HL-60 (cell line): ENCODE measurements around the gene ZFP69B.
A peak's percentile ranks its signal among the peaks of the same experiment; 100 is the strongest.
"Not testable (repeated sequence)": the region's sequence is repeated elsewhere in the genome, so short reads cannot be mapped to it uniquely, and the experiment has no call there.

Source experiments
- DNase-seq, 2 experiments: peaks; one replicate each; pipeline ENCODE4 v3.0.0-alpha.2; 2010 to 2020; ENCODE audit warnings: low read depth in 1 of 2, low spot score in 1 of 2
- H3K27ac ChIP-seq: fragments of 250-450 bp; sonication (Bioruptor Pico); replicated peaks from 2 replicates; pipeline ENCODE4 v1.5.1; 2020; ENCODE audit warnings: mild to moderate bottlenecking, moderate library complexity
- H3K27me3 ChIP-seq: fragments of 250-450 bp; sonication (Bioruptor Pico); 2 replicates; pipeline ENCODE4 v1.5.1; 2021; ENCODE audit warnings: mild to moderate bottlenecking, moderate library complexity; ENCODE audit not compliant: insufficient read depth, poor library complexity, severe bottlenecking
- H3K4me3 ChIP-seq: replicated peaks from 2 replicates; pipeline ENCODE4 v1.5.1; 2011; ENCODE audit warnings: mild to moderate bottlenecking, control low read depth, low read length; ENCODE audit not compliant: insufficient read depth
- GABPA ChIP-seq: IDR thresholded peaks from 2 replicates; pipeline ENCODE4 v1.6.1; 2012; ENCODE audit warnings: low read depth
- POLR2AphosphoS5 ChIP-seq: IDR thresholded peaks from 2 replicates; pipeline ENCODE4 v1.6.1; 2012; ENCODE audit warnings: low read depth
- SPI1 ChIP-seq: IDR thresholded peaks from 2 replicates; pipeline ENCODE4 v1.6.1; 2012; ENCODE audit warnings: low read depth, mild to moderate bottlenecking, borderline replicate concordance
- TF ChIP-seq, protein P1 (sequence below): IDR thresholded peaks from 2 replicates; pipeline ENCODE4 v1.6.1; 2012; ENCODE audit warnings: low read depth; ENCODE audit not compliant: insufficient replicate concordance
- TF ChIP-seq, protein P2 (sequence below): IDR thresholded peaks from one replicate; pipeline ENCODE4 v1.5.1; 2011; ENCODE audit warnings: low read length, control low read depth, inconsistent platforms; ENCODE audit not compliant: insufficient read depth

The ZFP69B gene

DNA sequence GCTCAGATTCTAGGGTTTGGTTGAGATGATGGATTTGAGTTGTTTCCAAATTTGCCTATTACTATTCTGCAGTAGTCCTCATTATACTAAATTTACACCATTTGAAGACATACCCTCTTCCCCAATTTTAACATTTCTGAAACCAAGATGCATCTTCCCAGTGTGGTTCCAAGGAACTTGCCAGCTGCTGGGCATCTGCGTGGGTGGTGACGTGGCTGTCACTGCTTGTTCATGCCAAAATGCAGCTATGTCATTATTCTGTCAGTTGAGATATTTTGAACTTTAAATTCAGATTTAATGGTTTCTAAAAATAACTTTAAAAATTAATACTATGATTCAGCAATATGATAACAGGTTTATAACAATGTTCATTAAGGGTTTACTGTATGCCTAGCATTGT, 28.0 kb downstream of the ZFP69B start:
- no peaks in the 10 kb centered on the region for H3K27me3 ChIP-seq
- no peak overlapping the region for H3K4me3 ChIP-seq
- no peak overlapping the region for H3K27ac ChIP-seq
- no peak for DNase-seq
- TF ChIP-seq SPI1 (no peak), GABPA (no peak), POLR2AphosphoS5 (no peak)
- TF ChIP-seq, protein P1, sequence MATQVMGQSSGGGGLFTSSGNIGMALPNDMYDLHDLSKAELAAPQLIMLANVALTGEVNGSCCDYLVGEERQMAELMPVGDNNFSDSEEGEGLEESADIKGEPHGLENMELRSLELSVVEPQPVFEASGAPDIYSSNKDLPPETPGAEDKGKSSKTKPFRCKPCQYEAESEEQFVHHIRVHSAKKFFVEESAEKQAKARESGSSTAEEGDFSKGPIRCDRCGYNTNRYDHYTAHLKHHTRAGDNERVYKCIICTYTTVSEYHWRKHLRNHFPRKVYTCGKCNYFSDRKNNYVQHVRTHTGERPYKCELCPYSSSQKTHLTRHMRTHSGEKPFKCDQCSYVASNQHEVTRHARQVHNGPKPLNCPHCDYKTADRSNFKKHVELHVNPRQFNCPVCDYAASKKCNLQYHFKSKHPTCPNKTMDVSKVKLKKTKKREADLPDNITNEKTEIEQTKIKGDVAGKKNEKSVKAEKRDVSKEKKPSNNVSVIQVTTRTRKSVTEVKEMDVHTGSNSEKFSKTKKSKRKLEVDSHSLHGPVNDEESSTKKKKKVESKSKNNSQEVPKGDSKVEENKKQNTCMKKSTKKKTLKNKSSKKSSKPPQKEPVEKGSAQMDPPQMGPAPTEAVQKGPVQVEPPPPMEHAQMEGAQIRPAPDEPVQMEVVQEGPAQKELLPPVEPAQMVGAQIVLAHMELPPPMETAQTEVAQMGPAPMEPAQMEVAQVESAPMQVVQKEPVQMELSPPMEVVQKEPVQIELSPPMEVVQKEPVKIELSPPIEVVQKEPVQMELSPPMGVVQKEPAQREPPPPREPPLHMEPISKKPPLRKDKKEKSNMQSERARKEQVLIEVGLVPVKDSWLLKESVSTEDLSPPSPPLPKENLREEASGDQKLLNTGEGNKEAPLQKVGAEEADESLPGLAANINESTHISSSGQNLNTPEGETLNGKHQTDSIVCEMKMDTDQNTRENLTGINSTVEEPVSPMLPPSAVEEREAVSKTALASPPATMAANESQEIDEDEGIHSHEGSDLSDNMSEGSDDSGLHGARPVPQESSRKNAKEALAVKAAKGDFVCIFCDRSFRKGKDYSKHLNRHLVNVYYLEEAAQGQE = no peak
- TF ChIP-seq, protein P2, sequence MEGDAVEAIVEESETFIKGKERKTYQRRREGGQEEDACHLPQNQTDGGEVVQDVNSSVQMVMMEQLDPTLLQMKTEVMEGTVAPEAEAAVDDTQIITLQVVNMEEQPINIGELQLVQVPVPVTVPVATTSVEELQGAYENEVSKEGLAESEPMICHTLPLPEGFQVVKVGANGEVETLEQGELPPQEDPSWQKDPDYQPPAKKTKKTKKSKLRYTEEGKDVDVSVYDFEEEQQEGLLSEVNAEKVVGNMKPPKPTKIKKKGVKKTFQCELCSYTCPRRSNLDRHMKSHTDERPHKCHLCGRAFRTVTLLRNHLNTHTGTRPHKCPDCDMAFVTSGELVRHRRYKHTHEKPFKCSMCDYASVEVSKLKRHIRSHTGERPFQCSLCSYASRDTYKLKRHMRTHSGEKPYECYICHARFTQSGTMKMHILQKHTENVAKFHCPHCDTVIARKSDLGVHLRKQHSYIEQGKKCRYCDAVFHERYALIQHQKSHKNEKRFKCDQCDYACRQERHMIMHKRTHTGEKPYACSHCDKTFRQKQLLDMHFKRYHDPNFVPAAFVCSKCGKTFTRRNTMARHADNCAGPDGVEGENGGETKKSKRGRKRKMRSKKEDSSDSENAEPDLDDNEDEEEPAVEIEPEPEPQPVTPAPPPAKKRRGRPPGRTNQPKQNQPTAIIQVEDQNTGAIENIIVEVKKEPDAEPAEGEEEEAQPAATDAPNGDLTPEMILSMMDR = no peak

DNA sequence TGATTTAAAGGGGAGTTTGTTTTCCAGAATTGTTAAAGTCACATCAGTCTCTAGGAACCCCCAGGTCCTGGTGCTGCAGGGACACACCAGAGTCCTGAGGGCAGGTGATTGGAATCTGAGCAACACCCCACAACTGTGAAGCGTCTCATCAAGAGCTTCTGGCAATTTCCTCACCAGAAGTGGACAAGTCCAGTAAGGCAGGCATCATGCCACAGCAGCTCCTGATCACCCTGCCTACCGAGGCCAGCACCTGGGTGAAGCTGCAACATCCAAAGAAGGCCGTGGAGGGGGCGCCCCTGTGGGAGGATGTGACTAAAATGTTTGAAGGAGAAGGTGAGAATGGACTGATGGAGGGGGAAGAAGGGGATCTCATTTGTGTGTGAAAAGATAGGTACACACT, 28.9 kb downstream of the ZFP69B start:
- Histone ChIP-seq H3K27ac (no peak overlapping the region), H3K4me3 (no peak overlapping the region), H3K27me3 (no peaks in the 10 kb centered on the region)
- TF ChIP-seq, protein P2 = no peak
- no peak for TF ChIP-seq POLR2AphosphoS5
- no peak for DNase-seq

DNA sequence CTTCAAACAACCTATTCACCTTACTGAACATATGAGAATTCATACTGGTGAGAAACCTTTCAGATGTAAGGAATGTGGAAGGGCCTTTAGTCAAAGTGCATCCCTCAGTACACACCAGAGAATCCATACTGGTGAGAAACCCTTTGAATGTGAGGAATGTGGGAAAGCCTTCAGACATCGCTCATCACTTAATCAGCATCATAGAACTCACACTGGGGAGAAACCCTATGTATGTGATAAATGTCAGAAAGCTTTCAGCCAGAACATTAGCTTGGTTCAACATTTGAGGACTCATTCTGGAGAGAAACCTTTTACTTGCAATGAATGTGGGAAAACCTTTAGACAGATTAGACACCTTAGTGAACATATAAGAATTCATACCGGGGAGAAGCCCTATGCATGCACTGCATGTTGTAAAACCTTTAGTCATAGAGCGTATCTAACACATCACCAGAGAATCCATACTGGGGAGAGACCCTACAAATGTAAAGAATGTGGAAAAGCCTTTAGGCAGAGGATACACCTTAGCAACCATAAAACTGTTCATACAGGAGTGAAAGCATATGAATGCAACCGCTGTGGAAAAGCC, 45.1 kb downstream of the ZFP69B start:
- no peak for DNase-seq
- no peaks in the 10 kb centered on the region for H3K27me3 ChIP-seq
- TF ChIP-seq GABPA = no peak
- no peak for TF ChIP-seq SPI1
- TF ChIP-seq, protein P2 = no peak
- TF ChIP-seq, protein P1 = no peak
- TF ChIP-seq POLR2AphosphoS5 = no peak
- no peak overlapping the region for H3K27ac ChIP-seq
- H3K4me3 ChIP-seq = no peak overlapping the region

DNA sequence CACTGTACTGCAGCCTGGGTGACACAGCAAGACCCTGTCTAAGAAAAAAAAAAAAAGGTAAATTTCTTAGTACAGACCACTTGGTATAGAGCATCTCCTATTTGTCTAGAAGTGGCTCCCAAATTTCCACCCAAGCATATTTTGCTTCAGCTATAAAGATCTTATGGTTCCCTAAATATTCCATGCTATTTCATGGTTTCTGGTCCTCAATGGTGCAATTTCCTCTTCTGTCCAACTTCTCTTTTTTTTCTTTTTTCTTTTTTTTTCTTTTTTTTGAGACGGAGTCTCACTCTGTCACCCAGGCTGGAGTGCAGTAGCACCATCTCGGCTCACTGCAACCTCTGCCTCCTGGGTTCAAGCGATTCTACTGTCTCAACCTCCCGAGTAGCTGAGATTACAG, 52.4 kb downstream of the ZFP69B start:
- not testable (repeated sequence) for H3K27me3 ChIP-seq, H3K4me3 ChIP-seq, H3K27ac ChIP-seq
- TF ChIP-seq SPI1 = peak; percentile 54; the same call in 1 of the 2 replicates
- DNase-seq = peak in 1 of 2 experiments; percentile 6
